ENCODE results near the gene PCDHGA2.
"Not testable (repeated sequence)": the region's sequence is repeated elsewhere in the genome, so short reads cannot be mapped to it uniquely, and the experiment has no call there.

Gene PCDHGA2

DNA sequence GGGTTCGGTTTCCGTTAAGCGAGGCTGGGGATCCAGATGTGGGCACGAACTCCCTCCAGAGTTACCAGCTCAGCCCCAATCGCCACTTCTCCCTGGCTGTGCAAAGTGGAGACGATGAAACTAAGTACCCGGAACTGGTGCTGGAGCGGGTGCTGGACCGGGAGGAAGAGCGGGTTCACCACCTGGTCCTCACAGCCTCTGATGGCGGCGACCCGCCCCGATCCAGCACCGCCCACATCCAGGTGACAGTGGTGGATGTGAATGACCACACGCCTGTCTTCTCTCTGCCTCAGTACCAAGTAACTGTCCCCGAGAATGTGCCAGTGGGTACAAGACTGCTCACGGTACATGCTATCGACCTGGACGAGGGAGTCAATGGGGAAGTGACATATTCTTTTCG, 44.8 kb downstream of the PCDHGA2 start:
- no peak for DNase-seq (ENCODE audit: low read depth)

DNA sequence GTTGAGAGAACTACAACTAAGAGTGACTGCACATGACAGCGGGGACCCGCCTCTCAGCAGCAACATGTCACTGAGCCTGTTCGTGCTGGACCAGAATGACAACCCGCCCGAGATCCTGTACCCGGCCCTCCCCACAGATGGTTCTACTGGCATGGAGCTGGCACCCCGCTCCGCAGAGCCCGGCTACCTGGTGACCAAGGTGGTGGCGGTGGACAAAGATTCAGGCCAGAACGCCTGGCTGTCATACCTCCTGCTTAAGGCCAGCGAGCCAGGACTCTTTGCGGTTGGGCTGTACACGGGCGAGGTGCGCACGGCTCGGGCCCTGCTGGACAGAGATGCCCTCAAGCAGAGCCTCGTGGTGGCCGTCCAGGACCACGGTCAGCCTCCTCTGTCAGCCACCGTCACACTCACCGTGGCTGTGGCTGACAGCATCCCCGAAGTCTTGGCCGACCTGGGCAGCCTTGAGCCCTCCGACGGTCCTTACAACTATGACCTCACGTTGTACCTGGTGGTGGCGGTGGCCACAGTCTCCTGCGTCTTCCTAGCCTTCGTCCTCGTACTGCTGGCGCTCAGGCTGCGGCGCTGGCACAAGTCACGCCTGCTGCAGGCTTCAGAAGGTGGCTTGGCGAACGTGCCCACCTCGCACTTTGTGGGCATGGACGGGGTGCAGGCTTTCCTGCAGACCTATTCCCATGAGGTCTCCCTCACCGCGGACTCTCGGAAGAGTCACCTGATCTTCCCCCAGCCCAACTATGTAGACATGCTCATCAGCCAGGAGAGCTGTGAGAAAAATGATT, 46.1 kb downstream of the PCDHGA2 start:
- DNase-seq (ENCODE audit: low read depth), result no peak

DNA sequence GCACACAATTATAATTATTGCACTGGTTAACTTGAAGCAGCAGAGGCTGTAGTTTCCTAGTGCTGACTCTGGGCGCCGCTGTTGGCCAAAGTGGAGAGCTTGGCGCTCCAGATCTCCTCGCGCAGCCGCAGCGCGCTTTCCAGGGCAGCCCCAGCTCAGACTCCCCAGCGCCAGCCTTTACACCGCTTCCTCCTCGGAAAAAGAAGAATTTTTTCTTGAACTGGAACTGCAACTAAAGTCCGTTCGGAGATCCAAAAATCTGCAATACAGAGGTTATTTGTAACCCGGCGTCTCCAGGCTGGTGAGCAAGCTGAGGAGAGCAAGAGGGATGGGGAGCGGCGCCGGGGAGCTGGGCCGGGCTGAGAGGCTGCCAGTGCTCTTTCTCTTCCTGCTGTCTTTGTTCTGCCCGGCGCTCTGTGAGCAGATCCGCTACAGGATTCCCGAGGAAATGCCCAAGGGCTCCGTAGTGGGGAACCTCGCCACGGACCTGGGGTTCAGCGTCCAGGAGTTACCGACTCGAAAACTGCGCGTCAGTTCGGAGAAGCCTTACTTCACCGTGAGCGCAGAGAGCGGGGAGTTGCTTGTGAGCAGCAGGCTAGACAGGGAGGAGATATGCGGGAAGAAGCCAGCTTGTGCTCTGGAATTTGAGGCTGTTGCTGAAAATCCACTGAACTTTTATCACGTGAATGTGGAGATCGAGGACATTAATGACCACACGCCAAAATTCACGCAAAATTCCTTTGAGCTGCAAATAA, 49.2 kb downstream of the PCDHGA2 start, which contains the start of gene PCDHGB4:
Gene PCDHGB4, plus strand, starts transcription at position 142 of the 755 bp plus-strand sequence. Its CDS starts 187 bp downstream, at position 329.
- not testable (repeated sequence) for DNase-seq (ENCODE audit: low read depth)

DNA sequence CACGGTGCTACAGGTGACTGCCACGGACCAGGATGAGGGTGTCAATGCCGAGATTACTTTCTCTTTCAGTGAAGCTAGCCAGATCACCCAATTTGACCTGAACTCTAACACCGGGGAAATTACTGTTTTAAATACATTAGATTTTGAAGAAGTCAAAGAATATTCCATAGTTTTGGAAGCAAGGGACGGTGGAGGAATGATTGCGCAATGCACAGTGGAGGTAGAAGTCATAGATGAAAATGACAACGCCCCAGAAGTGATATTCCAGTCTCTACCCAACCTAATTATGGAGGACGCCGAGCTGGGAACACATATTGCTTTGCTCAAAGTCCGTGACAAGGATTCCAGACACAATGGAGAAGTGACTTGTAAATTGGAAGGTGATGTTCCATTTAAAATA, 50.1 kb downstream of the PCDHGA2 start:
- no peak for DNase-seq (ENCODE audit: low read depth)

DNA sequence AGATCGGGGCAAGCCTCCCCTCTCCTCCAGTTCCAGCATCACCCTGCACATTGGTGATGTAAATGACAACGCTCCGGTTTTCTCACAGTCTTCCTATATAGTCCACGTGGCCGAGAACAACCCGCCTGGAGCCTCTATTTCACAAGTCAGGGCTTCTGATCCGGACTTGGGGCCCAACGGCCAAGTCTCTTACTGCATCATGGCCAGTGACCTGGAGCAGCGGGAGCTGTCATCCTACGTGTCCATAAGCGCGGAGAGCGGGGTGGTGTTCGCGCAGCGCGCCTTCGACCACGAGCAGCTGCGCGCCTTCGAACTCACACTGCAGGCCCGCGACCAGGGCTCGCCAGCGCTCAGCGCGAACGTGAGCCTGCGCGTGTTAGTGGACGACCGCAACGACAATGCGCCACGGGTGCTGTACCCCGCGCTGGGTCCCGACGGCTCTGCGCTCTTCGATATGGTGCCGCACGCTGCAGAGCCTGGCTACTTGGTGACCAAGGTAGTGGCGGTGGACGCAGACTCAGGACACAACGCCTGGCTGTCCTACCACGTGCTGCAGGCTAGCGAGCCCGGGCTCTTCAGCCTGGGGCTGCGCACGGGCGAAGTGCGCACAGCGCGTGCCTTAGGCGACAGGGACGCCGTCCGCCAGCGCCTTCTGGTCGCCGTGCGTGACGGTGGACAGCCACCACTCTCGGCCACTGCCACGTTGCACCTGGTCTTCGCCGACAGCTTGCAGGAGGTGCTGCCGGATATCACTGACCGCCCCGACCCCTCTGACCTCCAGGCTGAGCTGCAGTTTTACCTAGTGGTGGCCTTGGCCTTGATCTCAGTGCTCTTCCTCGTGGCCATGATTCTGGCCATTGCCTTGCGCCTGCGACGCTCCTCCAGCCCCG, 50.8 kb downstream of the PCDHGA2 start:
- no peak for DNase-seq (ENCODE audit: low read depth)

DNA sequence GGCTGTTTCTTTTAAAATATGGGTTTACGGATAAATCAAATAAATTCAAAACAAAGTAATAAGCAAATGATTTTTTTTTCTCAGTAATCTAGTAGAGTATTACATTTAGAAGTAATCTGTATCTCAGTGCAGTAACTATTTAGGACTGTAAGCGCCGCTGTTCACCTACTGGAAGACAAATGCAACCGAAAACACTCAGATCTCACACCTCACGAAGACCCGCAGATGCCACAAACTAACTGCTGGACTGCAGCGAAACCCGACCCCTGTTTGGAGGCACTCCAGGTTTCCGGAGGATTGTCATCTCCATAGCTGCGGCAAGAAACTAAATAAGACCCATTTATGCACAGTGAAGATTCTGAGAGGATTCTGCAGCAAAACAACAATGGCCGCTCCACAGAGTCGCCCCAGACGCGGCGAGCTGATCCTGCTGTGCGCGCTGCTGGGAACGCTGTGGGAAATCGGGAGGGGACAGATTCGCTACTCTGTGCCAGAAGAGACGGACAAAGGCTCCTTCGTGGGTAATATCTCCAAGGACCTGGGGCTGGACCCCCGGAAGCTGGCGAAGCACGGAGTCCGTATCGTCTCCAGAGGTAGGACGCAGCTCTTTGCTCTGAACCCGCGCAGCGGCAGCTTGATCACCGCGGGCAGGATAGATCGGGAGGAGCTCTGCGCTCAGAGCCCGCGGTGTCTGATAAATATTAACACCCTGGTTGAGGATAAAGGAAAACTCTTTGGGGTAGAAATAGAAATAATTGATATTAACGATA, 54.1 kb downstream of the PCDHGA2 start, which contains the start of gene PCDHGA8:
Gene PCDHGA8, plus strand, starts transcription at position 205 of the 770 bp plus-strand sequence. Its CDS starts 181 bp downstream, at position 386.
- no peak for DNase-seq (ENCODE audit: low read depth)

All from stimulated activated CD8-positive, alpha-beta memory T cell treated with anti-CD3 and anti-CD28 coated beads, Interleukin-7, amount 100 ng/mL, for 24 hours (primary cell).